ENCODE results near the gene PLPPR1. TPM values are rescaled to one million over a fixed set of nuclear protein-coding genes. Genes with fewer than 3 reads are reported as not detected.

PLPPR1 gene
- total RNA-seq, 1 donor from 2014 or later: not detected

- no peak for TF ChIP-seq CTCF (IDR thresholded peaks at IDR 0.05)
- no peak for DNase-seq (ENCODE audit: low spot score in 2 of 2)
- no peaks in the 10 kb centered on the region for H3K27me3 ChIP-seq
- no peak overlapping the region for H3K27ac ChIP-seq
- H3K4me3 ChIP-seq: no peak overlapping the region
- no peaks in the 10 kb centered on the region for H3K36me3 ChIP-seq
- intact Hi-C loops (cut with DNase I): no loop called here
- H3K4me1 ChIP-seq: no peaks in the 10 kb centered on the region
- H3K9me3 ChIP-seq: no peaks in the 10 kb centered on the region
These were observed 280.6 kb downstream of the PLPPR1 start for GRCh38 chr9:101309139-101309538.

GRCh38 chr9:101311191-101311590, 282.7 kb downstream of the PLPPR1 start:
- no peak for TF ChIP-seq CTCF (IDR thresholded peaks at IDR 0.05)
- intact Hi-C loops (cut with DNase I): loop anchor here (5.0 kb wide), 1 partner anchor 709 kb away; no protein-coding TSS in a partner anchor

GRCh38 chr9:101311758-101312420, 283.4 kb downstream of the PLPPR1 start:
- intact Hi-C loops (cut with DNase I): loop anchor here (5.0 kb wide), 1 partner anchor 710 kb away; no protein-coding TSS in a partner anchor
- Histone ChIP-seq H3K4me1 (no peaks in the 10 kb centered on the region), H3K27me3 (no peaks in the 10 kb centered on the region), H3K36me3 (no peaks in the 10 kb centered on the region), H3K9me3 (no peaks in the 10 kb centered on the region), H3K27ac (no peak overlapping the region), H3K4me3 (no peak overlapping the region)
- DNase-seq (ENCODE audit: low spot score in 2 of 2): no peak
- peak; percentile 17 to 64 (median 46) for TF ChIP-seq CTCF (IDR thresholded peaks at IDR 0.05)

More at GRCh38 chr9:101311191-101311590, 282.7 kb downstream of the PLPPR1 start:
- no peak overlapping the region for H3K4me3 ChIP-seq
- no peaks in the 10 kb centered on the region for H3K4me1 ChIP-seq
- no peaks in the 10 kb centered on the region for H3K27me3 ChIP-seq
- no peaks in the 10 kb centered on the region for H3K9me3 ChIP-seq
- no peak overlapping the region for H3K27ac ChIP-seq
- no peaks in the 10 kb centered on the region for H3K36me3 ChIP-seq
- no peak for DNase-seq (ENCODE audit: low spot score in 2 of 2)

- H3K27ac ChIP-seq: no peak overlapping the region
- no peaks in the 10 kb centered on the region for H3K9me3 ChIP-seq
- no peaks in the 10 kb centered on the region for H3K36me3 ChIP-seq
- DNase-seq (ENCODE audit: low spot score in 2 of 2): no peak
- no peaks in the 10 kb centered on the region for H3K27me3 ChIP-seq
- H3K4me3 ChIP-seq: no peak overlapping the region
- no peak for TF ChIP-seq CTCF (IDR thresholded peaks at IDR 0.05)
- no peaks in the 10 kb centered on the region for H3K4me1 ChIP-seq
- intact Hi-C loops (cut with DNase I): loop anchor here (5.0 kb wide), 1 partner anchor 710 kb away; no protein-coding TSS in a partner anchor
These were observed 284.1 kb downstream of the PLPPR1 start for GRCh38 chr9:101312661-101313060.

- H3K4me3 ChIP-seq: no peak overlapping the region
- H3K4me1 ChIP-seq: no peaks in the 10 kb centered on the region
- no peak overlapping the region for H3K27ac ChIP-seq
- no peaks in the 10 kb centered on the region for H3K9me3 ChIP-seq
- H3K27me3 ChIP-seq: no peaks in the 10 kb centered on the region
- H3K36me3 ChIP-seq: no peaks in the 10 kb centered on the region
- intact Hi-C loops (cut with DNase I): no loop called here
- no peak for TF ChIP-seq CTCF (IDR thresholded peaks at IDR 0.05)
- DNase-seq (ENCODE audit: low spot score in 2 of 2): no peak
These were observed 286.6 kb downstream of the PLPPR1 start for GRCh38 chr9:101315112-101315450.
